Gastroesophageal sphincter (tissue), 3 donors: Measurements from ENCODE around the gene KLHDC9.

Source experiments
- CTCF ChIP-seq, 4 experiments: fragments of 200-600 bp in 2 of 4; fragments of 450-650 bp in 2 of 4; sonication (generic) in 1 of 4; IDR thresholded peaks; one replicate each; pipeline ENCODE4 v1.5.1; 2017 to 2019; ENCODE audit warnings: antibody characterized with exemption in 4 of 4, mild to moderate bottlenecking in 2 of 4, moderate library complexity in 2 of 4
- POLR2A ChIP-seq, 2 donors: fragments of 450-650 bp; IDR thresholded peaks; one replicate each; pipeline ENCODE4 v1.6.1; 2017; ENCODE audit warnings: antibody characterized with exemption in 2 of 2, mild to moderate bottlenecking in 2 of 2, moderate library complexity in 1 of 2

DNA sequence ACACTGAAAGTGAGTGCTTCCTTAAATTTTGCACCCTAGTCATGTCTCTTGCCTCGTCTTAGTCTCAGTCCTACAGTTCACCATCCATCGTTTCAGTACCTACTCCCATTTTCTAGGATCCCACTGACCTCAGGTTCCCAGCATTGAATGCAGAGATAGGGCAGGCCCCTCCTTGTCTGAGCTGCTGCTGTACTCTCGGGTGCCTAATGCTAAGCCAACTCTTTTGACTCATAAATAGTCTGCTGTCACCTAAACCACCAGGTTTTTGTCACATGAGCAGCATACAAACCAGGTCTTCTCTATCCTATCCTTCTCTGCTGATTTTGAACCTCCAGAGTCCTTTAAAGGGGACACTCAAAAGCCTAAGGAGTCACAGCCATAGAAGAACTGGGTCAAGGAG, 31.5 kb upstream of the KLHDC9 start:
- no peak for TF ChIP-seq CTCF (IDR thresholded peaks at IDR 0.05)
- no peak for TF ChIP-seq POLR2A (IDR thresholded peaks at IDR 0.05)
